GM12878 (cell line): Measurements from ENCODE around the gene SMIM12. TPM values are rescaled to one million over a fixed set of nuclear protein-coding genes. Genes with fewer than 3 reads are reported as not detected.

Source experiments
- ATAC-seq: fragments of 200-7000 bp; cut with Tn5 transposase; 3 replicates; pipeline ENCODE4 v1.9.1; 2020; ENCODE audit warnings: mild to moderate bottlenecking, moderate library complexity
- BruUV-seq: library from RNA; stranded (reverse); fragments of 400-500 nt; replicated peaks from 2 replicates; lab custom pipeline; 2021; lab: Mats Ljungman, UMichigan
- CTCF ChIA-PET: fragments of 300-600 bp; sonication (Branson Sonifier 250); formaldehyde crosslinking; extraction: SDS; loops from one replicate; lab custom pipeline; 2021; ENCODE audit warnings: inconsistent platforms; lab: Yijun Ruan, JAX
- POLR2A ChIA-PET: fragments of 350-600 bp; formaldehyde crosslinking; extraction: SDS; loops from one replicate; lab custom pipeline; 2021; ENCODE audit warnings: inconsistent platforms; lab: Charles Lee
- RAD21 ChIA-PET: fragments of 300-600 bp; sonication (Branson Sonifier 250); formaldehyde crosslinking; loops from one replicate; lab custom pipeline; 2023; ENCODE audit warnings: antibody characterized with exemption; ENCODE audit not compliant: unreplicated experiment; lab: Charles Lee
- SMC1A ChIA-PET: fragments of 300-600 bp; sonication (Branson Sonifier 250); formaldehyde crosslinking; loops from one replicate; lab custom pipeline; 2023; ENCODE audit not compliant: unreplicated experiment, uncharacterized antibody; lab: Charles Lee
- DNase-seq: peaks from one replicate; pipeline ENCODE4 v3.0.0-alpha.2; 2011; ENCODE audit warnings: low read depth, low spot score
- FAIRE-seq: peaks from 3 replicates; lab custom pipeline; 2011; peaks lifted over from hg19 to GRCh38; lab: Jason Lieb, UNC
- H2AFZ ChIP-seq: 2 replicates; pipeline ENCODE4 v1.6.0; 2011; ENCODE audit warnings: low read depth, low read length, control low read depth; ENCODE audit not compliant: control insufficient read depth
- H3K27ac ChIP-seq: 2 replicates; pipeline ENCODE4 v1.5.1; 2011; ENCODE audit warnings: control low read depth; ENCODE audit not compliant: control insufficient read depth, insufficient read depth
- H3K27me3 ChIP-seq, 2 experiments: replicated peaks in 1 of 2; 2 replicates each; pipeline versions ENCODE4 v1.6.0 to v1.6.1; 2011; ENCODE audit warnings: low read length in 1 of 2; ENCODE audit not compliant: control insufficient read depth in 2 of 2, insufficient read depth in 2 of 2
- H3K36me3 ChIP-seq, 2 experiments: 2 replicates each; pipeline ENCODE4 v1.5.1; 2011; ENCODE audit warnings: low read length in 1 of 2; ENCODE audit not compliant: control insufficient read depth in 2 of 2, insufficient read depth in 2 of 2
- H3K4me1 ChIP-seq: 2 replicates; pipeline ENCODE4 v1.6.1; 2011; ENCODE audit warnings: mild to moderate bottlenecking, low read length, moderate library complexity, mixed read lengths; ENCODE audit not compliant: control insufficient read depth, insufficient read depth
- H3K4me2 ChIP-seq: 2 replicates; pipeline ENCODE4 v1.6.0; 2011; ENCODE audit warnings: control low read depth; ENCODE audit not compliant: control insufficient read depth, insufficient read depth
- H3K4me3 ChIP-seq: fragments of 200-600 bp; sonication (generic); 2 replicates; pipeline ENCODE4 v1.5.1; 2016
- H3K79me2 ChIP-seq: 2 replicates; pipeline ENCODE4 v1.6.0; 2011; ENCODE audit warnings: low read length; ENCODE audit not compliant: control insufficient read depth, insufficient read depth
- H3K9ac ChIP-seq: 2 replicates; pipeline ENCODE4 v1.8.0; 2011; ENCODE audit warnings: low read length, control low read depth, mixed read lengths; ENCODE audit not compliant: control insufficient read depth, insufficient read depth
- H3K9me3 ChIP-seq: replicated peaks from 3 replicates; pipeline ENCODE4 v1.5.1; 2011; ENCODE audit warnings: mild to moderate bottlenecking, low read length; ENCODE audit not compliant: control insufficient read depth, insufficient read depth
- H4K20me1 ChIP-seq: 2 replicates; pipeline ENCODE4 v1.6.0; 2011; ENCODE audit not compliant: control insufficient read depth, insufficient read depth
- BACH1 ChIP-seq: fragments of 450-650 bp; IDR thresholded peaks from 2 replicates; pipeline ENCODE4 v1.6.1; 2017; ENCODE audit warnings: mild to moderate bottlenecking, borderline replicate concordance
- BMI1 ChIP-seq: fragments of 450-650 bp; IDR thresholded peaks from 2 replicates; pipeline ENCODE4 v1.6.1; 2016; ENCODE audit warnings: mild to moderate bottlenecking, moderate library complexity, borderline replicate concordance
- GABPA ChIP-seq: IDR thresholded peaks from 2 replicates; pipeline ENCODE4 v1.6.1; 2014; ENCODE audit warnings: antibody characterized with exemption, low read depth, mild to moderate bottlenecking, inconsistent platforms
- JUNB ChIP-seq: IDR thresholded peaks from 2 replicates; pipeline ENCODE4 v1.6.1; 2016; ENCODE audit warnings: antibody characterized with exemption, mild to moderate bottlenecking
- NR2C1 ChIP-seq: fragments of 450-650 bp; IDR thresholded peaks from 2 replicates; pipeline ENCODE4 v1.6.1; 2017; ENCODE audit warnings: antibody characterized with exemption, mild to moderate bottlenecking, moderate library complexity
- RFX5 ChIP-seq: IDR thresholded peaks from 2 replicates; pipeline ENCODE4 v1.6.1; 2011; ENCODE audit warnings: low read depth, low read length, improper control_type of control experiment
- RUNX3 ChIP-seq: IDR thresholded peaks from 2 replicates; pipeline ENCODE4 v1.6.1; 2012; ENCODE audit warnings: low read length, inconsistent platforms
- SMAD5 ChIP-seq: IDR thresholded peaks from 2 replicates; pipeline ENCODE4 v1.6.1; 2016; ENCODE audit warnings: antibody characterized with exemption, low read depth
- SREBF2 ChIP-seq: IDR thresholded peaks from 2 replicates; pipeline ENCODE4 v1.6.1; 2012; ENCODE audit warnings: mild to moderate bottlenecking, low read length
- ZNF384 ChIP-seq: IDR thresholded peaks from 2 replicates; pipeline ENCODE4 v1.6.1; 2012; ENCODE audit warnings: low read depth, mild to moderate bottlenecking, low read length, improper control_type of control experiment, borderline replicate concordance
- ZNF622 ChIP-seq: fragments of 450-650 bp; IDR thresholded peaks from 2 replicates; pipeline ENCODE4 v1.6.1; 2017; ENCODE audit warnings: mild to moderate bottlenecking, inconsistent platforms
- WGBS: methylation state at CpG from one replicate; pipeline ENCODE4 v1.1.6; 2016; ENCODE audit warnings: low lambda C conversion rate; ENCODE audit not compliant: insufficient replicate concordance, insufficient coverage; ENCODE audit errors: missing lambda C conversion rate; 5-methylcytosine and 5-hydroxymethylcytosine counted together
- in situ Hi-C: fragments of 300-500 bp; cut with MboI; formaldehyde crosslinking; loops from 9 replicates; pipeline ENCODE4 v1.14.3; 2018; ENCODE audit warnings: mixed read lengths
- intact Hi-C: fragments of 100-400 bp; cut with micrococcal nuclease; formaldehyde crosslinking; loops from one replicate; pipeline ENCODE4 v1.14.2; 2022; ENCODE audit not compliant: unreplicated experiment
- polyA plus RNA-seq, 11 experiments: library from polyadenylated mRNA; depleted of rRNA in 4 of 11; unstranded in 6 of 11; stranded (reverse) in 5 of 11; fragments of >200 nt; fragmentation: Nextera tagmentation in 4 of 11; fragmentation: Illumina TruSeq in 1 of 11; extraction: Ambion mirVana in 4 of 11; extraction: Trizol in 1 of 11; gene quantifications; 1 replicate in 1 of 11; 2 replicates in 10 of 11; pipeline versions ENCODE4 v1.2.1 to v1.2.3, GENCODE V29; 2011 to 2016; ENCODE audit warnings: inconsistent platforms in 2 of 11, missing spikeins in 2 of 11, low read depth in 1 of 11
- total RNA-seq, 4 experiments: library from RNA; depleted of rRNA in 3 of 4; stranded (reverse); fragments of >200 nt in 3 of 4; fragmentation: Illumina TruSeq in 1 of 4; extraction: Trizol in 1 of 4; gene quantifications; 2 replicates each; pipeline versions ENCODE4 v1.2.1 to v1.2.3, GENCODE V29; 2013 to 2021
- TF ChIP-seq, protein P1 (sequence below), 3 experiments: IDR thresholded peaks in 2 of 3; conservative IDR thresholded peaks in 1 of 3; 2 replicates each; pipeline ENCODE4 v1.5.1; 2011; ENCODE audit warnings: low read depth in 3 of 3, low read length in 3 of 3, mild to moderate bottlenecking in 3 of 3, control low read depth in 2 of 3, moderate library complexity in 2 of 3, inconsistent platforms in 1 of 3, mixed read lengths in 1 of 3; ENCODE audit not compliant: control insufficient read depth in 2 of 3, insufficient read depth in 1 of 3; ENCODE audit errors: extremely low read depth in 1 of 3
- TF ChIP-seq, protein P2 (sequence below): fragments of 450-650 bp; IDR thresholded peaks from 2 replicates; pipeline ENCODE4 v1.6.1; 2016; ENCODE audit warnings: mild to moderate bottlenecking
- TF ChIP-seq, protein P3 (sequence below): IDR thresholded peaks from 2 replicates; pipeline ENCODE4 v1.6.1; 2011; ENCODE audit warnings: low read depth, low read length, improper control_type of control experiment, borderline replicate concordance

SMIM12 gene
- total and polyA plus RNA-seq, 10 of the 15 experiments (the other 5 are each of a cell fraction or from before 2014, with no cell fraction given) = 26.1 to 81.5 (median 44.1) TPM

DNA sequence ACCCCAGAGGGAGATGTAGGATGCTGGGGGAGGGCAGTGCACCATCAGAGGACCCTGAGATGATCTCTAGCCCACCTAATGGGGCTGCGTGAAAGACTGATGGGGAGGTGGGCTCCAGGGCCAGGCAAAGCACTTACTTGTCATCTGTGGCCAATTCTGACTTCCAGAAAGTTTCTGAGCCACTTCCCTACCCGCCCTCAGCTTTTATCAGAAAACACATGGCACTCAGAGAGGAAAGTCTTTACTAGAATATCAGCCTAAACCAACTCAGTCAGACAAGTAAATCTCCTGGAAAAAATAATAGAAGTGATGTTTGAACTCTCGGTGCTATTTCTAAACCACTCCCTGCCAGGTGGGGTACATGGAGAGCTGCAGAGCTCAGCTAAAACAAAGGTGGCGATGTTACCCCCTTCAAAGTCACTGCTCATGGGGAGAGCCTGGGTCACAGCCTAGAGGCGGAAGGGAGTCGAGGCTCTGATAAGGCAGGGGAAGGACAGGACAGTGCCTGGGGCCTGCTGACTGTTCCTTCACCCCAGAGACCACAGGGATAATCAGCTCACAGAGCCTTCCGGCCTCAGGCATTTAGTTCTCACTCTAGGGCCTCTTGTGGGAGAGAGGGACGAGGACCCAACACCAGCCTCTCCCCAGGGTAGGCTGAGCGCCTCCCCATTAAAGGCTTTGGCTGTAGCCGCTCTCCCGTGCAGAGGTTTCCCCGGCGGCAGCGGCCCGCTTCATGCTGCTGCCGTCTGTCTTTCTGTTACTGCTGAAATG is 14.2 kb downstream of the SMIM12 start:
- ATAC-seq (no peak), FAIRE-seq (no peak), DNase-seq (no peak)
- Histone ChIP-seq H3K36me3 (no peaks in the 10 kb centered on the region), H2AFZ (no peak overlapping the region), H3K4me1 (no peaks in the 10 kb centered on the region), H3K9ac (no peak overlapping the region), H3K27me3 (no peaks in the 10 kb centered on the region), H3K4me3 (no peak overlapping the region), H3K9me3 (no peaks in the 10 kb centered on the region), H3K27ac (no peak overlapping the region), H3K4me2 (no peak overlapping the region), H3K79me2 (no peaks in the 10 kb centered on the region), H4K20me1 (no peaks in the 10 kb centered on the region)
- 65% methylated on average over 16 of the region's 16 CpGs for WGBS
- in situ Hi-C loops (no loop called here), intact Hi-C loops (no loop called here)
- ChIA-PET CTCF (interaction anchor here (1.3 to 1.7 kb wide), 2 partner anchors 8 to 14 kb away, joined by 4 to 6 read pairs; partner anchors contain the start of gene SMIM12), RAD21 (interaction anchor here (1.4 kb wide), 1 partner anchor 7 kb away, joined by 3 read pairs; no protein-coding TSS in a partner anchor), SMC1A (no interaction called here), POLR2A (no interaction called here)
- TF ChIP-seq JUNB = no peak
- TF ChIP-seq BMI1 = no peak
- TF ChIP-seq NR2C1 = no peak
- TF ChIP-seq, protein P1, sequence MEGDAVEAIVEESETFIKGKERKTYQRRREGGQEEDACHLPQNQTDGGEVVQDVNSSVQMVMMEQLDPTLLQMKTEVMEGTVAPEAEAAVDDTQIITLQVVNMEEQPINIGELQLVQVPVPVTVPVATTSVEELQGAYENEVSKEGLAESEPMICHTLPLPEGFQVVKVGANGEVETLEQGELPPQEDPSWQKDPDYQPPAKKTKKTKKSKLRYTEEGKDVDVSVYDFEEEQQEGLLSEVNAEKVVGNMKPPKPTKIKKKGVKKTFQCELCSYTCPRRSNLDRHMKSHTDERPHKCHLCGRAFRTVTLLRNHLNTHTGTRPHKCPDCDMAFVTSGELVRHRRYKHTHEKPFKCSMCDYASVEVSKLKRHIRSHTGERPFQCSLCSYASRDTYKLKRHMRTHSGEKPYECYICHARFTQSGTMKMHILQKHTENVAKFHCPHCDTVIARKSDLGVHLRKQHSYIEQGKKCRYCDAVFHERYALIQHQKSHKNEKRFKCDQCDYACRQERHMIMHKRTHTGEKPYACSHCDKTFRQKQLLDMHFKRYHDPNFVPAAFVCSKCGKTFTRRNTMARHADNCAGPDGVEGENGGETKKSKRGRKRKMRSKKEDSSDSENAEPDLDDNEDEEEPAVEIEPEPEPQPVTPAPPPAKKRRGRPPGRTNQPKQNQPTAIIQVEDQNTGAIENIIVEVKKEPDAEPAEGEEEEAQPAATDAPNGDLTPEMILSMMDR (IDR thresholded peaks at IDR 0.05 in 2 of 3, conservative IDR thresholded peaks at IDR 0.05 in 1 of 3; ENCODE audit: control insufficient read depth in 2 of 3, extremely low read depth in 1 of 3, insufficient read depth in 1 of 3, low read depth in 3 of 3, low read length in 3 of 3) = no peak
- TF ChIP-seq GABPA = no peak
- TF ChIP-seq SMAD5 = no peak
- TF ChIP-seq SREBF2 = no peak
- TF ChIP-seq ZNF622 = no peak
- no peak for TF ChIP-seq RFX5
- TF ChIP-seq ZNF384 = no peak
- no peak for TF ChIP-seq RUNX3
- TF ChIP-seq, protein P2, sequence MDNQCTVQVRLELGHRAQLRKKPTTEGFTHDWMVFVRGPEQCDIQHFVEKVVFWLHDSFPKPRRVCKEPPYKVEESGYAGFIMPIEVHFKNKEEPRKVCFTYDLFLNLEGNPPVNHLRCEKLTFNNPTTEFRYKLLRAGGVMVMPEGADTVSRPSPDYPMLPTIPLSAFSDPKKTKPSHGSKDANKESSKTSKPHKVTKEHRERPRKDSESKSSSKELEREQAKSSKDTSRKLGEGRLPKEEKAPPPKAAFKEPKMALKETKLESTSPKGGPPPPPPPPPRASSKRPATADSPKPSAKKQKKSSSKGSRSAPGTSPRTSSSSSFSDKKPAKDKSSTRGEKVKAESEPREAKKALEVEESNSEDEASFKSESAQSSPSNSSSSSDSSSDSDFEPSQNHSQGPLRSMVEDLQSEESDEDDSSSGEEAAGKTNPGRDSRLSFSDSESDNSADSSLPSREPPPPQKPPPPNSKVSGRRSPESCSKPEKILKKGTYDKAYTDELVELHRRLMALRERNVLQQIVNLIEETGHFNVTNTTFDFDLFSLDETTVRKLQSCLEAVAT = no peak
- TF ChIP-seq, protein P3, sequence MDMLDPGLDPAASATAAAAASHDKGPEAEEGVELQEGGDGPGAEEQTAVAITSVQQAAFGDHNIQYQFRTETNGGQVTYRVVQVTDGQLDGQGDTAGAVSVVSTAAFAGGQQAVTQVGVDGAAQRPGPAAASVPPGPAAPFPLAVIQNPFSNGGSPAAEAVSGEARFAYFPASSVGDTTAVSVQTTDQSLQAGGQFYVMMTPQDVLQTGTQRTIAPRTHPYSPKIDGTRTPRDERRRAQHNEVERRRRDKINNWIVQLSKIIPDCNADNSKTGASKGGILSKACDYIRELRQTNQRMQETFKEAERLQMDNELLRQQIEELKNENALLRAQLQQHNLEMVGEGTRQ = no peak
- TF ChIP-seq BACH1 = no peak
- no TSS peak for BruUV-seq
